ENCODE results near the gene NT5E.

NT5E gene

GRCh38 chr6:85463621-85464259, 13.9 kb downstream of the NT5E start:
- DNase-seq: no peak
- no peaks in the 10 kb centered on the region for H4K20me1 ChIP-seq (ENCODE audit: insufficient read depth, low read length)
- no peaks in the 10 kb centered on the region for H3K9me3 ChIP-seq (replicated peaks; ENCODE audit: insufficient read depth, low read length)
- H3K27me3 ChIP-seq (replicated peaks; ENCODE audit: insufficient read depth, low read length): no peaks in the 10 kb centered on the region
- H2AFZ ChIP-seq (ENCODE audit: low read length): no peak overlapping the region
- peaks cover 15% of the 10 kb centered on the region for H3F3A ChIP-seq (ENCODE audit: insufficient read depth, low read length)
- no peaks in the 10 kb centered on the region for H3K9me2 ChIP-seq (replicated peaks; ENCODE audit: insufficient read depth, low read length)
- peaks cover 72% of the 10 kb centered on the region for H3K4me1 ChIP-seq (ENCODE audit: low read length)
- H3K36me3 ChIP-seq (replicated peaks; ENCODE audit: insufficient read depth, low read length): no peaks in the 10 kb centered on the region
- TF ChIP-seq EZH2phosphoT487 (IDR thresholded peaks at IDR 0.05; ENCODE audit: low read length) (no peak), EZH2 (optimal IDR thresholded peaks at IDR 0.05; ENCODE audit: low read depth, low read length) (no peak), CTCF (IDR thresholded peaks at IDR 0.05; ENCODE audit: low read length) (no peak)
- H3K9ac ChIP-seq (ENCODE audit: low read length): no peak overlapping the region
- no peak overlapping the region for H3K4me2 ChIP-seq (ENCODE audit: low read depth, low read length)
- H3K27ac ChIP-seq (ENCODE audit: low read length): no peak overlapping the region
- no peak overlapping the region for H3K4me3 ChIP-seq (ENCODE audit: low read length)
- H3K79me2 ChIP-seq (ENCODE audit: low read length): no peaks in the 10 kb centered on the region

GRCh38 chr6:85464260-85464644, 14.4 kb downstream of the NT5E start:
- no peak for DNase-seq
- H3K27ac ChIP-seq (ENCODE audit: low read length): no peak overlapping the region
- H3K4me3 ChIP-seq (ENCODE audit: low read length): no peak overlapping the region
- H3K9ac ChIP-seq (ENCODE audit: low read length): no peak overlapping the region
- peaks cover 15% of the 10 kb centered on the region for H3F3A ChIP-seq (ENCODE audit: insufficient read depth, low read length)
- no peaks in the 10 kb centered on the region for H3K9me2 ChIP-seq (replicated peaks; ENCODE audit: insufficient read depth, low read length)
- no peak overlapping the region for H3K4me2 ChIP-seq (ENCODE audit: low read depth, low read length)
- H3K79me2 ChIP-seq (ENCODE audit: low read length): no peaks in the 10 kb centered on the region
- no peaks in the 10 kb centered on the region for H4K20me1 ChIP-seq (ENCODE audit: insufficient read depth, low read length)
- H2AFZ ChIP-seq (ENCODE audit: low read length): no peak overlapping the region
- TF ChIP-seq EZH2 (optimal IDR thresholded peaks at IDR 0.05; ENCODE audit: low read depth, low read length): no peak
- no peak for TF ChIP-seq CTCF (IDR thresholded peaks at IDR 0.05; ENCODE audit: low read length)
- TF ChIP-seq EZH2phosphoT487 (IDR thresholded peaks at IDR 0.05; ENCODE audit: low read length): no peak
- peaks cover 68% of the 10 kb centered on the region for H3K4me1 ChIP-seq (ENCODE audit: low read length)
- no peaks in the 10 kb centered on the region for H3K9me3 ChIP-seq (replicated peaks; ENCODE audit: insufficient read depth, low read length)
- no peaks in the 10 kb centered on the region for H3K36me3 ChIP-seq (replicated peaks; ENCODE audit: insufficient read depth, low read length)
- no peaks in the 10 kb centered on the region for H3K27me3 ChIP-seq (replicated peaks; ENCODE audit: insufficient read depth, low read length)

- no peaks in the 10 kb centered on the region for H3K79me2 ChIP-seq (ENCODE audit: low read length)
- H3F3A ChIP-seq (ENCODE audit: insufficient read depth, low read length): peaks cover 15% of the 10 kb centered on the region
- no peak overlapping the region for H3K9ac ChIP-seq (ENCODE audit: low read length)
- no peak for DNase-seq
- no peaks in the 10 kb centered on the region for H3K9me3 ChIP-seq (replicated peaks; ENCODE audit: insufficient read depth, low read length)
- H3K27ac ChIP-seq (ENCODE audit: low read length): no peak overlapping the region
- H4K20me1 ChIP-seq (ENCODE audit: insufficient read depth, low read length): no peaks in the 10 kb centered on the region
- H3K4me1 ChIP-seq (ENCODE audit: low read length): peaks cover 64% of the 10 kb centered on the region
- no peaks in the 10 kb centered on the region for H3K36me3 ChIP-seq (replicated peaks; ENCODE audit: insufficient read depth, low read length)
- TF ChIP-seq EZH2 (optimal IDR thresholded peaks at IDR 0.05; ENCODE audit: low read depth, low read length) (no peak), CTCF (IDR thresholded peaks at IDR 0.05; ENCODE audit: low read length) (no peak), EZH2phosphoT487 (IDR thresholded peaks at IDR 0.05; ENCODE audit: low read length) (no peak)
- no peaks in the 10 kb centered on the region for H3K9me2 ChIP-seq (replicated peaks; ENCODE audit: insufficient read depth, low read length)
- no peak overlapping the region for H3K4me3 ChIP-seq (ENCODE audit: low read length)
- H2AFZ ChIP-seq (ENCODE audit: low read length): no peak overlapping the region
- H3K4me2 ChIP-seq (ENCODE audit: low read depth, low read length): no peak overlapping the region
- no peaks in the 10 kb centered on the region for H3K27me3 ChIP-seq (replicated peaks; ENCODE audit: insufficient read depth, low read length)
These were observed 14.9 kb downstream of the NT5E start for GRCh38 chr6:85464722-85465150.
